Measurements from ENCODE around the gene ATG14. TPM values are rescaled to one million over a fixed set of nuclear protein-coding genes. Genes with fewer than 3 reads are reported as not detected.

Gene ATG14
- total RNA-seq, 2 donors from 2014 or later: 12.5 to 21.9 TPM

GRCh38 chr14:55449116-55449515 is 37.5 kb upstream of the ATG14 start:
- H3K4me3 ChIP-seq: no peak overlapping the region
- no peak for TF ChIP-seq CTCF (IDR thresholded peaks at IDR 0.05)
- TF ChIP-seq POLR2AphosphoS5 (IDR thresholded peaks at IDR 0.05): no peak
- no peak for TF ChIP-seq POLR2A (IDR thresholded peaks at IDR 0.05)
- WGBS: 77% methylated on average over 3 of the region's 3 CpGs
- no peak overlapping the region for H3K27ac ChIP-seq
- DNase-seq (ENCODE audit: low spot score): no peak
- intact Hi-C loops (cut with DNase I): no loop called here
- H3K4me1 ChIP-seq (replicated peaks): no peaks in the 10 kb centered on the region
- no peaks in the 10 kb centered on the region for H3K36me3 ChIP-seq
- no peaks in the 10 kb centered on the region for H3K9me3 ChIP-seq
- H3K27me3 ChIP-seq (replicated peaks; ENCODE audit: insufficient read depth): no peaks in the 10 kb centered on the region

GRCh38 chr14:55448141-55448614 is 36.5 kb upstream of the ATG14 start:
- WGBS: 33% methylated on average over 3 of the region's 3 CpGs
- no peak for DNase-seq (ENCODE audit: low spot score)
- intact Hi-C loops (cut with DNase I): no loop called here
- Histone ChIP-seq H3K27me3 (replicated peaks; ENCODE audit: insufficient read depth) (no peaks in the 10 kb centered on the region), H3K4me1 (replicated peaks) (no peaks in the 10 kb centered on the region), H3K27ac (no peak overlapping the region), H3K9me3 (no peaks in the 10 kb centered on the region), H3K4me3 (no peak overlapping the region), H3K36me3 (no peaks in the 10 kb centered on the region)
- TF ChIP-seq CTCF (IDR thresholded peaks at IDR 0.05): no peak
- TF ChIP-seq POLR2AphosphoS5 (IDR thresholded peaks at IDR 0.05): peak; percentile 19
- TF ChIP-seq POLR2A (IDR thresholded peaks at IDR 0.05): no peak

DNA sequence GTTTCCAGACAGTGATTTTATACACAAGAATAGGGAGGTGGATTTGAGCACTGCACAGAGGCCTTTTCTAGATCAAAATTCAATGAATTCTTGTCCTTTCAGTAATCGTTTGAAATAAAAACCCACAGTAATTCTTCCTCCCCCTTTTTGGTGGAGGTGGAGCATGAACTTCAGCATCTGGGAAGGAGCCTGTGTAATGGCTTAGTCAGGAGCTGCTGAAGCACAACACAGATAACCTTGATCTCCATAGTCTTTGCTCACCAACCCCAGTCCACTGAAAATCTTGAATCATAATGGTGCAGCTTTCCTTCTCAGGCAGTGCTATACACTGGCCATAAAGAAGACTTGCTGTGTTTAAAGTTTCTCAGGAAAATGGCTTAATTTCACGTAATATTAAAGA is 35.2 kb upstream of the ATG14 start:
- Histone ChIP-seq H3K36me3 (no peaks in the 10 kb centered on the region), H3K27me3 (replicated peaks; ENCODE audit: insufficient read depth) (no peaks in the 10 kb centered on the region), H3K9me3 (no peaks in the 10 kb centered on the region), H3K27ac (no peak overlapping the region), H3K4me1 (replicated peaks) (no peaks in the 10 kb centered on the region), H3K4me3 (no peak overlapping the region)
- WGBS: 67% methylated on average over 2 of the region's 2 CpGs
- TF ChIP-seq CTCF (IDR thresholded peaks at IDR 0.05) (no peak), POLR2AphosphoS5 (IDR thresholded peaks at IDR 0.05) (no peak), POLR2A (IDR thresholded peaks at IDR 0.05) (no peak)
- intact Hi-C loops (cut with DNase I): no loop called here
- DNase-seq (ENCODE audit: low spot score): no peak

- peak; percentile 40 for DNase-seq (ENCODE audit: low spot score)
- intact Hi-C loops (cut with DNase I): no loop called here
- H3K4me3 ChIP-seq: no peak overlapping the region
- 20% methylated on average over 5 of the region's 5 CpGs for WGBS
- H3K36me3 ChIP-seq: no peaks in the 10 kb centered on the region
- no peak for TF ChIP-seq POLR2AphosphoS5 (IDR thresholded peaks at IDR 0.05)
- no peak for TF ChIP-seq POLR2A (IDR thresholded peaks at IDR 0.05)
- peak; percentile 50 to 66 (median 56) for TF ChIP-seq CTCF (IDR thresholded peaks at IDR 0.05)
- H3K27me3 ChIP-seq (replicated peaks; ENCODE audit: insufficient read depth): no peaks in the 10 kb centered on the region
- no peaks in the 10 kb centered on the region for H3K4me1 ChIP-seq (replicated peaks)
- H3K27ac ChIP-seq: no peak overlapping the region
- no peaks in the 10 kb centered on the region for H3K9me3 ChIP-seq
These were observed 34.6 kb upstream of the ATG14 start for GRCh38 chr14:55446127-55446736.

DNA sequence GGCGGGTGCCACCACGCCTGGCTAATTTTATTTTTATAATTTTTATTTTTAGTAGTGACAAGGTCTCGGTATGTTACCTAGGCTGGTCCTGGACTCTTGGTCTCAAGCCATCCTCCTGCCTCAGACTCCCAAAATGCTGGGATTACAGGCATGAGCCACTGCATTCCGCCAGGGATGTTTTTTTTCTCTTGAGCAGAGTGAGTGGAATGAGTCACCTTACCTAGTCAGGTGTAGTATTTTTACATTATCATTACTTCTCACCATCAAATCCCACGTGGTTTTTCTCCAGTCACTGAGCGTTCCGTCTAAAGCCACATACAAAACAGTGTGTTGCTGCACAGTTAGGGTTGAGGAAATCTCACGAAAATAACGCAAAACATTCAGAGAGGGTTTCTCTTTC is 29.7 kb upstream of the ATG14 start:
- H3K4me1 ChIP-seq (replicated peaks): no peaks in the 10 kb centered on the region
- H3K27me3 ChIP-seq (replicated peaks; ENCODE audit: insufficient read depth): no peaks in the 10 kb centered on the region
- H3K27ac ChIP-seq: no peak overlapping the region
- WGBS: 88% methylated on average over 9 of the region's 9 CpGs
- no peak for TF ChIP-seq CTCF (IDR thresholded peaks at IDR 0.05)
- no peak for TF ChIP-seq POLR2AphosphoS5 (IDR thresholded peaks at IDR 0.05)
- TF ChIP-seq POLR2A (IDR thresholded peaks at IDR 0.05): no peak
- H3K4me3 ChIP-seq: no peak overlapping the region
- intact Hi-C loops (cut with DNase I): no loop called here
- H3K36me3 ChIP-seq: no peaks in the 10 kb centered on the region
- no peaks in the 10 kb centered on the region for H3K9me3 ChIP-seq
- no peak for DNase-seq (ENCODE audit: low spot score)

All from prostate gland (tissue), 2 donors.